HG02884 (cell line): Measurements from ENCODE around the gene TBATA.

ENCODE experiments used
- ATAC-seq: cut with Tn5 transposase; IDR thresholded peaks from one replicate; pipeline ENCODE4 v1.9.1; 2021; ENCODE audit warnings: mild to moderate bottlenecking, moderate library complexity; ENCODE audit not compliant: unreplicated experiment

The TBATA gene

DNA sequence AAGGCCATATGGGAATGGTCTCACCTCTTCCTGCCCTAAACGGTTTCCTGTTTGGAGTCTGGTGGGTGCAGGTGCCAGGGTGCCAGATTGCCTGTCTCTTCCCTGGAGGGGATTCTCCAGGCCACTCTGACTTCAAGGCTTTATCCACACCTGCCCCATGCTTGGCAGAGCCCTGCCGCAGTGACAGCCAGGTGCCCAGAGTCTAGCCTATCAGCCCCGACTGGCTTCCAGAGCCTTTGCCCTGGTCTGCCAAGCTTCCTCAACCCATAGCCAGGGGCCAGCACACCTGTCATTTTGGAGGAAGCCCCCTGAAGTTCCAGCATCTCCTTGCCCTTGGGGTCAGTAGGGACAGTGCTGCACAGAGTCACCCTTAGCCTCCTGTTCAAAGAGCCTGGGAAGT, 21.6 kb downstream of the TBATA start:
- ATAC-seq: no peak

DNA sequence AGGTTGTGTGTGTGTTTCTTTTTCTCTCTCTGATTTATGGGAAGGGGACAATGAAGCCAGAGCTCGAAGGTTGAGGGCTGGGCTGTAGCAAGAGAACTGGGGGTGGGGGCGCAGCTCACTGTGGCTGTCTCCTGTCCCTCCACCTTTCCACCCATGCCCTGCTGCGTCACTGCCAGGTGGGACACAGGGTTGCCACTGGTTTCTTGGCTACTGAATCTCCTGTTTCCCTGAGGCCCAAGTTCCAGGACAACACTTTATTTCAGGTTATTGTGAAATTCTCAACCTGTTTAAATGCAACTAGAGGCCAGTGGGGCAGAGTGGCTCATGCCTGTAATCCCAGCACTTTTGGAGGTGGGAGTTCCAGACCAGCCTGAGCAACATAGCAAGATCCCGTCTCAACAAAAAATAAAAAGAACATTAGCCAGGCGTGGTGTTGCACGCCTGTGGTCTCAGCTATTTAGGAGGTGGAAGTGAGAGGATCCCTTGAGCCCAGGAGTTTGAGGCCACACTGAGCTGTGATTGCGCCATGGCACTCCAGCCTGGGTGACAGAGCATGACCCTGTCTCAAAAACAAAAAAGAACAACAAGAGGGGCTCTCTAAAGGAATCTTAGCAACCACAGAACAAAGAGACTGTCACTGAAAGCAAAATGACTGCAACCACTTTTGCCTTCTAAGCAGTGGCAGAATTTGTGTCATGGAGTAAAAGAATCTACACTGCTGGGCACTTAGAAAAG, 22.6 kb downstream of the TBATA start:
- ATAC-seq: no peak

GRCh38 chr10:70761727-70762350, 23.3 kb downstream of the TBATA start:
- no peak for ATAC-seq

DNA sequence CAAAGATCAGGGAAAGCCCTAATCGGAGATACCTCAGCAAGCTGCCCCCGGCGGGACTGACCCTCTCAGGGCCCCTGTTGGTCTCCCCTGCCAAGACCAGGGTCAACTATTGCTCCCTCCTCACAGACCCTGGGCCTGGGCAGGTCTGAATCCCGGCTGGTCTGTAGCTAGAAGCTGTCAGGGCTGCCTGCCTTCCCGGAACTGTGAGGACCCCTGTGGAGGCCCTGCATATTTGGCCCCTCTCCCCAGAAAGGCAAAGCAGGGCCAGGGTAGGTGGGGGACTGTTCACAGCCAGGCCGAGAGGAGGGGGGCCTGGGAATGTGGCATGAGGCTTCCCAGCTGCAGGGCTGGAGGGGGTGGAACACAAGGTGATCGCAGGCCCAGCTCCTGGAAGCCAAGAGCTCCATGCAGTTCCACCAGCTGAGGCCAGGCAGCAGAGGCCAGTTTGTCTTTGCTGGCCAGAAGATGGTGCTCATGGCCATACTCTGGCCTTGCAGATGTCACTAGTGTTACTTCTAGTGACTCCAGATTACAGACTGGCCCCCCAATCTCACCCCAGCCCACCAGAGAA, 24.1 kb downstream of the TBATA start:
- ATAC-seq: no peak

GRCh38 chr10:70760271-70760787, 24.8 kb downstream of the TBATA start:
- no peak for ATAC-seq

DNA sequence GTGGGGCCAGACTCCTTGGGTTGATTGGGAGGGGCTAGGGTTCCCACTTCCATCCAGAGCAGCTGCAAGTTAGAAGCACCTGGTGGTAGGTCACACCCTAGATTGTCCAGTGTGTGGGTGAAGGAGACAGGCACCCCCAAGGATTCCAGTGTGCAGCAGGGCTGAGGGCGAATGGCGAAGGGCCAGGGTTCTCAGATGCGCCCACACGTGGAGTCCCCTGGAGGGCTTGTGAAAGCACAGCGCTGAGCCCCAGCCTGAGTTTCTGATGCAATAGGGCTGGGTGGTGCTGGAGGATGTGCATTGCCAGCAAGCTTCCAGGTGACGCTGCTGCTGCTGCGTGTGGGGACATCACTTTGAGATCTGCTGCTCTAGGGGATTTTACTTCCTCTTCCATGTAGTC, 25.4 kb downstream of the TBATA start:
- ATAC-seq: no peak

DNA sequence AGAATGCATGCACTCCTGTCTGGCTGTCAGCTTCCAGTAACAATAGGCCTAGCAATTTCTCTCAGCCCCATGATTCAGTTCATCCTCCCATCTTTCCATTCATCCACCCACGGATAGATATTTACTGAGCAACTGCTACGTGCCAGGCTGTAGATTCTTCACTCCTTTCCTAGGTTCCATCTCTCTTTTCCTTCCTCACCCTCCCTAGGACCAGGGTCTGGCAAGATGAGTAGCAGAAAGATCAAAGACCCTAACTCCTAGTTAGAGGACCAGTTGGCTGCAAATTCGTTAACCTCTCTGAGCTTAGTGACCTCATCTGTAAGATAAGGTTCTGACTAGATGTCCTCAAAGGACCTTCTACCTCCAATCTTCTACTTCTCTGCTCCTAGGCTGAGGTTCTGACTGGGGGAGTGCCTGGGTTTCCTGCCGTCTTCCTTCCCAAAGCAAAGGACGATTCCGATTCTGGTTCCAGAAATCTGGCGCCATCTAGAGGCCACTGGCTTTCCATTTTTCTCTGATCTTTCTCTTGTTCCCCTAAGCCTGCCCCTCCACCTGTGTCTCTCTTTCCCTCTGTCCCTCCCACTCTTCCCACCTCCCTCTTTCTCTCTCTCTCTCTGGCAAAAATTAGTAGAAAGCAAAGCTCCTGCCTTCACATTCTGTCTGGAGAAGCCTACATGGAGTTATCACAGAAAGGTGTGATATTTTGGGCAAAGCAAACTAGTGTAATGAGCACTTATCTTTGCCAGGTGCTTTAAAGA, 26.2 kb downstream of the TBATA start:
- no peak for ATAC-seq

DNA sequence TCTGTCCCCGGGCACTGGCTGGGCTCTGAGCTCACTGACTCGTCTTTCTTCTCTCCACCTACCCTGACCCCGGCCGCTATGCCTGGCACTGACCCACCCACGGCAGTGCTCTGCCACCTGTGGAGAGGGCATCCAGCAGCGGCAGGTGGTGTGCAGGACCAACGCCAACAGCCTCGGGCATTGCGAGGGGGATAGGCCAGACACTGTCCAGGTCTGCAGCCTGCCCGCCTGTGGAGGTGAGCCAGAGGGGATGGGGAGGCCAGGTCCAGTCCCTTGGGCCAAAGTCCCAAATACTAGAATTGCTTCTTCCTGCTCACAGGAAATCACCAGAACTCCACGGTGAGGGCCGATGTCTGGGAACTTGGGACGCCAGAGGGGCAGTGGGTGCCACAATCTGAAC, 27.3 kb downstream of the TBATA start:
- no peak for ATAC-seq

DNA sequence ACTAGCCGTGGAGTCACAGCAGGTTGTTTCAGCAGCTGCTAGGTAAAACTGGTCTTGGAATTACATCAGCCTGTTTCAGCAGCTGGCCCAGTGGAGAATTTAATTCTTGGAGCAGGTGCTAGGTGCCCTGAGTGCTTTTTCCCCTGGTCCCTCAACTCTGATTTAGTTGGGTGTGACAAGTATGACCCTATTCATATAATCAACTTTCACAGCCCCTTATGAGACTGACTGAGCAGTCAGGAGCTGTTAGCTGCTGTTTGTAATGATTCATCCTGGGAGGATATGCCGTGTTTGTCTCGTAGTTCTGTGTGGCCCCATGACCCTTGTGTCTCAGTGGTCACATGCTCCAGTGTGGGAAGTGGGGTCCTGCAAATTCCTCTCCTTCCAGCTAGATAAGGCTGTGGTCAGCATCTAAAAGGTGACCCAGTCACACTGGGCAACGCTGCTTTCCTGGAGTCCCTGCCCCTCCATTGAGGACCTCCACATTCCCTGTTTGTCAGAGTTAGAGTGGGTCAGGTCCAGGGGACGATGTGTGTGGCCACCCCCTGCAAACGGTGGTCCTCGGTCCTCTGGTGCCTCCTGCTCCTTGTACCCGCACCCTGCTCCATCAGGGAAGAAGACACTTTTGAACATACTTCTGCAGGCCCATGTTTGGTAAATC, 28.3 kb downstream of the TBATA start:
- ATAC-seq: no peak

GRCh38 chr10:70753841-70754621, 31.1 kb downstream of the TBATA start:
- no peak for ATAC-seq

DNA sequence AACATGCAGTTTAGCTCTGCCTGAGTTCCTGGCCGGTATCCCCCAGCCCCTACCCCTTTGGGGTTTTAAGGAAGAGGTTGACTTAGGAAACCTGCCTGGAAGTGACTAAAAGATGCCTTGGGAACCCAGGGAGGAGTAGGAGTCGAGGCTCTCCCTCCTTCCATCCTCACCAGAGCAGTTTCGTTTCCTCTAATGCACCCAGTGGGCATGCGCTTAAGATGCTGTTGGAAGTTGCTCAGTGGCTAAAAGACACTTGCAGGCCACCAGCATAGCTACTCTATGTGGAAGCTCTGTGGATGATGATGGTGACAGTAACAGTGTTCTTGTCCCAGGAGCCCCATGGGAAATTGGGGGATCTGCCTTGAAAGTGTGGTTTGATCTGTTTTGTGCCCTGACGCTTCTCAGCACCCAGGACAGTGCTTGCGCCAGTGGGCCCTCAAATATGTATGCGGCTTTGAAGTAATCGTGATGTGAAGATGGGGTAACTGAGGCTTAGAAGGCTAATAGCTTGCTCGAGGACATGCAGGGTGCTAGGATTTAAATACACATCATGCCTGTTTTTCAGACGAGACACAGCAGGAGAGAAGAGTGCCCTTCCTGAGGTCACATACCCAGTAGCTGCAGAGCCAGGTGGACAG, 32.0 kb downstream of the TBATA start:
- no peak for ATAC-seq

DNA sequence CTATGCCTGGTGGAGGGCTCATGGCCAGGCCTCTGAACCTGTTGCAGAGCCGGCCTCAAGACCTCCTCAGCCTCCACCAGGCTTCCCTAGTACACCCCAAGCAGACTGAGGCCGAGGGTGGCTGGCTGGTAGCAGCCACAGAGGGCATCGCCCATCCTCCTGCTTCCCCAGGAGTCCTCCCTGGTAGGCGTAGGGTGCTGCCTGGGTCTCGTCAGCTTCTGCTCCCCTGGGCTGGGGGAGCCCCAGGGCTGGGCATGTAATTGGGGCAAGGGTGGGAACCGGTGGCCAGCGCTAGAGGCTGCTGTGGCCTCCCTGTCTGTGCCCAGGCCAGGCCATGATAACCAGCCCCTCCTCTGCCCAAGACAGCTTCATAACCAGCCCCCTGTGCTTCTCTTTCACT, 32.6 kb downstream of the TBATA start:
- no peak for ATAC-seq

- no peak for ATAC-seq
Observed at GRCh38 chr10:70751991-70752390, 33.2 kb downstream of the TBATA start.

GRCh38 chr10:70751356-70751755, 33.8 kb downstream of the TBATA start:
- ATAC-seq: no peak

DNA sequence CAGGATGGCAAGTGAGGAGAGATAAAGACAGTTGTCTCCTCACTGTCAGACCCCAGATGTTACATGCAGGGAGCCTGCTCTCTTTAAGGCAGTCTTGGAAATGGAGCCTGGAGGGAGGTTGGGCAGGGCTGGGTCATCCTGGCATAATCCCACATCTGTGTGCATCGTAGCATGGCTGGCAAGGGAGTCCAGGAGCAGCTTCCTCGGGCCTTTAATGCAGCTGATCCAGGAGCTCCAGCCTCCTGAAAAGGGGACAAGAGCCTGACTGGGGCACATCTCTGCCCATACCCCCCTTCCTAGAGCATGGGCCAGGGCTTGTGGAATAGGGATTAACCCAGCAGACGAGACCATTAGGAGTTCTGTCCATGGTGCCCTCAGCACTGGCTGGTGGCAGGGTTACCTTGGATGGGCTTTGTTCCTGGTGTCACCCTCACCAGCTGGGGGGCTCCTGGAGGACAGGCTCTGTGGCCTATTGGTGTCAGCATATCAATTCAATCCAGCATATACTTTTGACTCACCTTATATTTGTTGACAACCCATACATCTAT, 34.9 kb downstream of the TBATA start:
- no peak for ATAC-seq

- no peak for ATAC-seq
Observed at GRCh38 chr10:70749756-70750155, 35.4 kb downstream of the TBATA start.

GRCh38 chr10:70748801-70749573, 36.2 kb downstream of the TBATA start:
- ATAC-seq: no peak

GRCh38 chr10:70748305-70748704, 36.9 kb downstream of the TBATA start:
- ATAC-seq: no peak
